Sigmoid colon (tissue), 4 donors: ENCODE results near the gene SP2.

ENCODE experiments used
- EP300 ChIP-seq, 4 donors: sonication (generic); formaldehyde crosslinking; IDR thresholded peaks; one replicate each; pipeline ENCODE4 v1.6.1; 2017; ENCODE audit warnings: antibody characterized with exemption in 4 of 4
- POLR2A ChIP-seq, 2 donors: fragments of 450-650 bp; IDR thresholded peaks; one replicate each; pipeline ENCODE4 v1.6.1; 2016; ENCODE audit warnings: antibody characterized with exemption in 2 of 2, mild to moderate bottlenecking in 2 of 2, moderate library complexity in 2 of 2
- TF ChIP-seq, protein P1 (sequence below), 4 experiments: fragments of 450-650 bp in 3 of 4; fragments of 200-600 bp in 1 of 4; IDR thresholded peaks; one replicate each; pipeline ENCODE4 v1.5.1; 2016 to 2019; ENCODE audit warnings: antibody characterized with exemption in 4 of 4, mild to moderate bottlenecking in 3 of 4, moderate library complexity in 2 of 4

DNA sequence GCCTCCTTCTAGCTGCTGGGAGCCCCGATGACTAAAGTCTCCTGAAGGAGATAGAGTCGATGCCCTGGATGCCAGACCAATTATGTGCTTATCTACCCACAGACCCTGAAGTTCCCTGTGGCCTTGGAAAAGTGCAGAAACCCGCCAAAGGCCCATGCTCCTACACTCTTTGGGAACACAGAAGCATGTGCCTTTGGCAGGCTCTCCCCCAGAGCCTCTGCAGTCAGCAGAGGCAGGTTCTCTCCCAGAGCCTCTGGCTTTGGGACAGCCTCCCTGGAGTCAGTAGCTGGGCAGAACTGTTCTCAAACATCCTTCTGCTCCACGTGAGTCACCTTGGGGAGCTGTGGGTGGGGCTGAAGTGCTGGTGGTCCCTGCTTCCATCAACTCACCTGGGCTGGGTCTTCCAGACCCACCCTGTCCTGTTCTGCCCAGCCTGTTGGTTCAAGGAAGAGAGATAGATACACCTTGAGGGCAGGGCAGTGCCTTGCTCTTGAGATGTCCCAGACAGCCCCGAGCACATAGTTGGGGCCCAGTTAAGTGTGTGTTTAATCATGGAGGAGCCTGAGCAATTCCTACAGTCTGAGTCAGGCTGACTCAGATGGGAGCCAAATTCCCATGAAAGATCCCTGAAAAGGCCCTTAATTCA is 71.7 kb downstream of the SP2 start:
- TF ChIP-seq POLR2A (IDR thresholded peaks at IDR 0.05) (no peak), EP300 (IDR thresholded peaks at IDR 0.05) (no peak)
- TF ChIP-seq, protein P1, sequence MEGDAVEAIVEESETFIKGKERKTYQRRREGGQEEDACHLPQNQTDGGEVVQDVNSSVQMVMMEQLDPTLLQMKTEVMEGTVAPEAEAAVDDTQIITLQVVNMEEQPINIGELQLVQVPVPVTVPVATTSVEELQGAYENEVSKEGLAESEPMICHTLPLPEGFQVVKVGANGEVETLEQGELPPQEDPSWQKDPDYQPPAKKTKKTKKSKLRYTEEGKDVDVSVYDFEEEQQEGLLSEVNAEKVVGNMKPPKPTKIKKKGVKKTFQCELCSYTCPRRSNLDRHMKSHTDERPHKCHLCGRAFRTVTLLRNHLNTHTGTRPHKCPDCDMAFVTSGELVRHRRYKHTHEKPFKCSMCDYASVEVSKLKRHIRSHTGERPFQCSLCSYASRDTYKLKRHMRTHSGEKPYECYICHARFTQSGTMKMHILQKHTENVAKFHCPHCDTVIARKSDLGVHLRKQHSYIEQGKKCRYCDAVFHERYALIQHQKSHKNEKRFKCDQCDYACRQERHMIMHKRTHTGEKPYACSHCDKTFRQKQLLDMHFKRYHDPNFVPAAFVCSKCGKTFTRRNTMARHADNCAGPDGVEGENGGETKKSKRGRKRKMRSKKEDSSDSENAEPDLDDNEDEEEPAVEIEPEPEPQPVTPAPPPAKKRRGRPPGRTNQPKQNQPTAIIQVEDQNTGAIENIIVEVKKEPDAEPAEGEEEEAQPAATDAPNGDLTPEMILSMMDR (IDR thresholded peaks at IDR 0.05) = no peak
